GM10266 (cell line): ENCODE data around the gene CRISP2.

Source experiments
- DNase-seq: peaks from one replicate; pipeline ENCODE4 v3.0.0; 2012; ENCODE audit errors: extremely low spot score
- TF ChIP-seq, protein P1 (sequence below): IDR thresholded peaks from 2 replicates; pipeline ENCODE4 v1.5.1; 2012; ENCODE audit warnings: mild to moderate bottlenecking, low read depth; ENCODE audit not compliant: control insufficient read depth, insufficient read depth; ENCODE audit errors: missing control alignments

Gene CRISP2

DNA sequence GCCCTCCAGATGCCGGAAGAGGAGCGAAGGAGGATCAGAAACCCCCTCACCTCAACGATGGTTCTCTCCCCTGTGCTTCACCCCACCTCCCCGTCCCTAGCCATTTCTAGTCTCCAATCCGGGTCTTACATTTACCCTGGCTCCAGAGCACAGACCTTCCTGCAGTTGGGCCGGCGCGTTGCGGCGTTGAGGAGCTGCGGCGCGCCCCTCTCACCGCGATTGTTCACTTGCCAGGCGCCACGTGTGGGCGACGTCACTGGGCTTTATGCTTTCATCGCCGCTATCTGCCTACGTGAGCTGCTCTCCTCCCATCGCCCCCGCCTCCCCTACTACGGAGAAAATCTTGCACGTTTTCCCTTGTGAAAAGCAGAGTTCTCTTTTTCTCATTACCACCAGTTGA lies at the start of gene CRISP2:
CRISP2 (minus strand) TSS at position 198 of the 400 bp plus-strand sequence. CDS start 4,347 bp downstream, outside the sequence.
- DNase-seq = no peak

GRCh38 chr6:49744259-49744658 lies 30.9 kb upstream of the CRISP2 start, which contains the start of gene CRISP3:
Gene CRISP3, minus strand, starts transcription at chr6:49744388. Its CDS starts 21 bp downstream, at chr6:49744367.
- no peak for DNase-seq
- TF ChIP-seq, protein P1, sequence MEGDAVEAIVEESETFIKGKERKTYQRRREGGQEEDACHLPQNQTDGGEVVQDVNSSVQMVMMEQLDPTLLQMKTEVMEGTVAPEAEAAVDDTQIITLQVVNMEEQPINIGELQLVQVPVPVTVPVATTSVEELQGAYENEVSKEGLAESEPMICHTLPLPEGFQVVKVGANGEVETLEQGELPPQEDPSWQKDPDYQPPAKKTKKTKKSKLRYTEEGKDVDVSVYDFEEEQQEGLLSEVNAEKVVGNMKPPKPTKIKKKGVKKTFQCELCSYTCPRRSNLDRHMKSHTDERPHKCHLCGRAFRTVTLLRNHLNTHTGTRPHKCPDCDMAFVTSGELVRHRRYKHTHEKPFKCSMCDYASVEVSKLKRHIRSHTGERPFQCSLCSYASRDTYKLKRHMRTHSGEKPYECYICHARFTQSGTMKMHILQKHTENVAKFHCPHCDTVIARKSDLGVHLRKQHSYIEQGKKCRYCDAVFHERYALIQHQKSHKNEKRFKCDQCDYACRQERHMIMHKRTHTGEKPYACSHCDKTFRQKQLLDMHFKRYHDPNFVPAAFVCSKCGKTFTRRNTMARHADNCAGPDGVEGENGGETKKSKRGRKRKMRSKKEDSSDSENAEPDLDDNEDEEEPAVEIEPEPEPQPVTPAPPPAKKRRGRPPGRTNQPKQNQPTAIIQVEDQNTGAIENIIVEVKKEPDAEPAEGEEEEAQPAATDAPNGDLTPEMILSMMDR = no peak

More for the DNA sequence above, at the start of gene CRISP2:
- TF ChIP-seq, protein P1 = no peak

DNA sequence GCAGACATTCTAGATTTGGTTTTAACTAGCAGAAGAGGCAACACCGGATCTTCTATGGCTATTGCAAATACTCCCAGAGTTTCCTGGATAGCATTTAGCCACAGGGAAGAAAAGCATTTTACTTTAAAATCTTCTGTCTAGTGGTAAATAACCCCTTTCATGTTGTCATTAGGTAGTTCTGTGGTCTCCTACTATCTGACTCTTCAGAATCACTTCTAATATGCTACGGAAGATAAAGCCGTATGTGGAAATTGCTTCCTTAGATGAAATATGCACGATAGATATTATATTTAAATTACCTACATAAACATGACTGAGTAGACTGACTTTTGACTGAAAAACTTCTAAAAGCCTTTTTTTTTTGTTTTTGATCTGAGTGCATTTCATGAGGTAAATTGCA lies 30.1 kb upstream of the CRISP2 start:
- TF ChIP-seq, protein P1 = no peak
- no peak for DNase-seq

DNA sequence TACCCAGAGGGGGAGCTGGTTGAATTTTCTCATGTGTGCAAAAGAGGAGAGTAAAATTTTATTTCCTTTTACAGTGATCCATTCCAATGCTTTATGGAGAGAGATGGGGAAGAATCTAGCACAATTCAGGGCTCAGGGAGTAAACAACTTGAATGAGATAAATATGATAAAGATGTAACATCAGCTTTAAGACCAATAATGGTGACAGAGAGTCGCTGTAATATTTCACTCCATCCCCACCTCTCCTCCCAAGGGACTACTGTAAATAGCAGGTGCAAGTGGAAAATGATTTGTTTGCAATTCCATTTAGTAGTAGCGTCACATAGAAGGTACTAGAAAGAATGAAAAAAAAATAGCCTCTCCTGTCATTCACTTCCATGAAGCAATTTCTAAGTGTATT lies 26.1 kb upstream of the CRISP2 start:
- DNase-seq = no peak
- TF ChIP-seq, protein P1 = no peak

DNA sequence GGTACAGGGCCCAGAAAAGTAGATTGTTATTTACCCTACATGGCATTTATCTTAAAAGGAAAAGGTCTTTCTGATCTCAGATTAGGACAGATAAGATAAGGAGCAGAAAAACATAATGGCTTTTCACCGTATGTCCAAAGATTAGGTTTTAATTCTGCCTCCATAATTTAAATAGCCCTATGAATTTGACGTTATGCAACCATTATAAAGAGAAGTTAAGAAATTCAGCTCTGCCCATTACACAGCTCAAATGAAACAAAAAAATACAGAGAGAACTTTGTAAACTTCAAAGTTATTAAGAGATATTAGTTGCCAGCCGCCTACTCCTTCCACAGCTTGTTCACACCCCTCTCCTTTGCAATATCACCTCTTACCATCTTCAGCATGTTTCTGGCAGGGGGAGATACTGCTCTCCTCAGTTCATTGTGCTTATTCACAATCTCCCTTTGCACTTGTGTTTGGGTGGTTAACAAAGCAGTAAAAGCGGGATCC lies 22.7 kb upstream of the CRISP2 start:
- TF ChIP-seq, protein P1 = no peak
- no peak for DNase-seq

DNA sequence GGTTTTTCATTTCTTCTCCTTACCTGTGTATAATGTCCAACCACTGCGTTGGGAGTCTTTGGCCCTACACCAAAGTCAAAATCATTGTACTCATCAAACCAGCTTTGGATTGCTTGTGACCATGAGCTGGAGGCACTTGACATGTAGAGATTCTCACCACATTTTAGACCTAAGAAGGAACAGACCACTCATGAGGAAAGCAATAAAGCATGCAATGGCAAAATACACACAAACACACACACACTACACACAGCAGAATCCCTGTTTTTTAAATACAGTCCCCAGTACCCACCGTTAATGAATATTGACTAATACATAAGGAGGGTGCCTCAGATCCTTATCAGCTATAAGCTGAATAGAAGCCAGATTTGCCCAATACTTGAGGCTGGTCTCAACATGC lies 20.3 kb upstream of the CRISP2 start:
- DNase-seq = no peak
- TF ChIP-seq, protein P1 = no peak

GRCh38 chr6:49732781-49733180 lies 19.4 kb upstream of the CRISP2 start:
- no peak for DNase-seq
- TF ChIP-seq, protein P1 = no peak
